GM18505 (cell line): Measurements from ENCODE around the gene CYTH3.
A peak's percentile ranks its signal among the peaks of the same experiment; 100 is the strongest.

Experiments used
- ATAC-seq: cut with Tn5 transposase; IDR thresholded peaks from one replicate; pipeline ENCODE4 v1.9.1; 2021; ENCODE audit not compliant: unreplicated experiment
- POLR2A ChIP-seq: IDR thresholded peaks from 4 replicates; pipeline ENCODE4 v1.6.1; 2011; ENCODE audit warnings: borderline replicate concordance; ENCODE audit not compliant: insufficient read depth, insufficient read length; ENCODE audit errors: extremely low read depth

Gene CYTH3

GRCh38 chr7:6273917-6274630 lies 1.6 kb upstream of the CYTH3 start:
- TF ChIP-seq POLR2A: no peak

GRCh38 chr7:6273380-6273837 lies 985 bp upstream of the CYTH3 start:
- no peak for ATAC-seq
- no peak for TF ChIP-seq POLR2A

More at GRCh38 chr7:6273917-6274630, 1.6 kb upstream of the CYTH3 start:
- no peak for ATAC-seq

- TF ChIP-seq POLR2A: no peak
- peak; percentile 14 for ATAC-seq
Observed at GRCh38 chr7:6271694-6272440, 557 bp downstream of the CYTH3 start.

- no peak for TF ChIP-seq POLR2A
- no peak for ATAC-seq
Observed at GRCh38 chr7:6271060-6271658, 1.3 kb downstream of the CYTH3 start.

GRCh38 chr7:6269527-6269926 lies 2.9 kb downstream of the CYTH3 start:
- TF ChIP-seq POLR2A: no peak
- no peak for ATAC-seq

- no peak for ATAC-seq
- TF ChIP-seq POLR2A: no peak
Observed at GRCh38 chr7:6268907-6269306, 3.5 kb downstream of the CYTH3 start.

- ATAC-seq: no peak
- no peak for TF ChIP-seq POLR2A
Observed at GRCh38 chr7:6268023-6268900, 4.2 kb downstream of the CYTH3 start.

GRCh38 chr7:6266699-6267098 lies 5.7 kb downstream of the CYTH3 start:
- TF ChIP-seq POLR2A: no peak
- ATAC-seq: no peak

- no peak for ATAC-seq
- TF ChIP-seq POLR2A: no peak
Observed at GRCh38 chr7:6262221-6262620, 10.2 kb downstream of the CYTH3 start.

GRCh38 chr7:6261699-6262098 lies 10.7 kb downstream of the CYTH3 start:
- no peak for TF ChIP-seq POLR2A
- no peak for ATAC-seq

- ATAC-seq: no peak
- TF ChIP-seq POLR2A: no peak
Observed at GRCh38 chr7:6260291-6261187, 11.9 kb downstream of the CYTH3 start.

- no peak for ATAC-seq
Observed at GRCh38 chr7:6259257-6259656, 13.2 kb downstream of the CYTH3 start.

More at GRCh38 chr7:6259257-6259656, 13.2 kb downstream of the CYTH3 start:
- TF ChIP-seq POLR2A: no peak
